ENCODE data around the gene RND1.

RND1 gene

GRCh38 chr12:48826209-48826855, 39.3 kb downstream of the RND1 start:
- no peak for DNase-seq

- DNase-seq: no peak
Observed at GRCh38 chr12:48824905-48825304, 40.8 kb downstream of the RND1 start.

- DNase-seq: no peak
Observed at GRCh38 chr12:48824112-48824511, 41.6 kb downstream of the RND1 start.

- DNase-seq: no peak
Observed at GRCh38 chr12:48823281-48823680, 42.4 kb downstream of the RND1 start.

GRCh38 chr12:48822711-48823110, 43.0 kb downstream of the RND1 start:
- no peak for DNase-seq

- DNase-seq: no peak
Observed at GRCh38 chr12:48822139-48822538, 43.5 kb downstream of the RND1 start.

GRCh38 chr12:48819986-48820725, 45.5 kb downstream of the RND1 start:
- DNase-seq: no peak

GRCh38 chr12:48818831-48819590, 46.7 kb downstream of the RND1 start:
- DNase-seq: peak; percentile 51

GRCh38 chr12:48817873-48818830, 47.5 kb downstream of the RND1 start, which contains the start of gene CACNB3:
Gene CACNB3 (plus strand): TSS chr12:48818496. CDS start chr12:48818930, 434 bp downstream.
- peak; percentile 87 for DNase-seq

- no peak for DNase-seq
Observed at GRCh38 chr12:48816143-48816854, 49.4 kb downstream of the RND1 start.

GRCh38 chr12:48815126-48816110, 50.3 kb downstream of the RND1 start:
- peak; percentile 73 for DNase-seq

GRCh38 chr12:48814262-48815125, 51.2 kb downstream of the RND1 start:
- peak; percentile 57 for DNase-seq

GRCh38 chr12:48813465-48814261, 52.0 kb downstream of the RND1 start:
- DNase-seq: no peak

GRCh38 chr12:48812389-48812788, 53.3 kb downstream of the RND1 start:
- DNase-seq: no peak

GRCh38 chr12:48811437-48812090, 54.1 kb downstream of the RND1 start:
- no peak for DNase-seq

GRCh38 chr12:48810903-48811431, 54.7 kb downstream of the RND1 start:
- no peak for DNase-seq

- DNase-seq: no peak
Observed at GRCh38 chr12:48807981-48808380, 57.7 kb downstream of the RND1 start.

All from NCI-H1436 (cell line).